GM12864 (cell line): ENCODE measurements around the gene LSAMP.
"Not testable (repeated sequence)": the region's sequence is repeated elsewhere in the genome, so short reads cannot be mapped to it uniquely, and the experiment has no call there.

Source experiments
- DNase-seq: peaks from one replicate; pipeline ENCODE4 v3.0.0-alpha.2; 2011; ENCODE audit warnings: low read depth
- H3K4me3 ChIP-seq: 2 replicates; pipeline ENCODE4 v1.5.1; 2011; ENCODE audit warnings: mild to moderate bottlenecking, low read depth, low read length, control low read depth
- TF ChIP-seq, protein P1 (sequence below): IDR thresholded peaks from 2 replicates; pipeline ENCODE4 v1.5.1; 2011; ENCODE audit warnings: low read depth, mild to moderate bottlenecking, moderate library complexity, low read length, control low read depth, inconsistent platforms; ENCODE audit errors: missing control alignments

Gene LSAMP

DNA sequence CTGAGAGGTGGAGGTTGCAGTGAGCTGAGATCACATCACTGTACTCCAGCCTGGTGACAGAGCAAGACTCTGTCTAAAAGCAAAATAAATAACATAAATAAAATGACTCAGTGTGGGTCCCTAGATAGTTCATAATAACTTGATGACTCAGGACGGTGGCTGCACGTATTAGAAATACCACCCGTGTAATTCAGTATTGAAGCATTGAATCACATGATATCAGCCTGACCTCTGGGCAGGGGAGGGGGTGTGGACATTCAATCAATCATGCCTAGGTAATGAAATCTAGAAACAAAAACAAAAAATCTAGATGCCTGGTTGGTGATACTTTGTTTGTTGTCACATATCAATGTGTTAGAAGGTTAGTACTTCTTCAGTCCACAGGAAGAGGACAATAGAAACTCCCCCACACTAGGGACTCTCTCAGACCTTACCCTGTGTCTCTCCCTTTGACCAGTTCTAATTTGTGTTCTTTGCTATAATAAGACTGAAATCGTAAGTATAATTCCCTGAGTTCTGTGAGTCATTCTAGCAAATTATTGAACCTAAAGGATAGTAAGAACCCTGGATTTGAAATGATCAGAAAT, 644.7 kb downstream of the LSAMP start:
- DNase-seq: no peak
- H3K4me3 ChIP-seq: no peak overlapping the region
- TF ChIP-seq, protein P1, sequence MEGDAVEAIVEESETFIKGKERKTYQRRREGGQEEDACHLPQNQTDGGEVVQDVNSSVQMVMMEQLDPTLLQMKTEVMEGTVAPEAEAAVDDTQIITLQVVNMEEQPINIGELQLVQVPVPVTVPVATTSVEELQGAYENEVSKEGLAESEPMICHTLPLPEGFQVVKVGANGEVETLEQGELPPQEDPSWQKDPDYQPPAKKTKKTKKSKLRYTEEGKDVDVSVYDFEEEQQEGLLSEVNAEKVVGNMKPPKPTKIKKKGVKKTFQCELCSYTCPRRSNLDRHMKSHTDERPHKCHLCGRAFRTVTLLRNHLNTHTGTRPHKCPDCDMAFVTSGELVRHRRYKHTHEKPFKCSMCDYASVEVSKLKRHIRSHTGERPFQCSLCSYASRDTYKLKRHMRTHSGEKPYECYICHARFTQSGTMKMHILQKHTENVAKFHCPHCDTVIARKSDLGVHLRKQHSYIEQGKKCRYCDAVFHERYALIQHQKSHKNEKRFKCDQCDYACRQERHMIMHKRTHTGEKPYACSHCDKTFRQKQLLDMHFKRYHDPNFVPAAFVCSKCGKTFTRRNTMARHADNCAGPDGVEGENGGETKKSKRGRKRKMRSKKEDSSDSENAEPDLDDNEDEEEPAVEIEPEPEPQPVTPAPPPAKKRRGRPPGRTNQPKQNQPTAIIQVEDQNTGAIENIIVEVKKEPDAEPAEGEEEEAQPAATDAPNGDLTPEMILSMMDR: no peak

DNA sequence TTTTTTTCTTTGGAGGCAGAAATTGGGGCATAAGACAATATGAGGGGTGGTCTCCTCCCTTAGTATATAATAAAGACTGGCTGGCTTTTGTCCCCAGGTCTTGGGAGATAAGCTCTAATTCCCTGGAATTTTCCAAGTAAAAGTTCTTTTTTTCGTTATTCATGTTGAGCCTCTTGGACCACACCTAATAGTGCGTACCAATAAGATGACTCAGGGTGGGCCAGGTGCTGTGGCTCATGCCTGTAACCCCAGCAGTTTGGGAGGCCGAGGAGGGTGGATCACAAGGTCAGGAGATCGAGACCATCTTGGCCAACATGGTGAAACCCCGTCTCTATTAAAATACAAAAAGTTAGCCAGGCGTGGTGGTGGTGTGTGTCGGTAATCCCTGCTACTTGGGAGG, 645.2 kb downstream of the LSAMP start:
- not testable (repeated sequence) for H3K4me3 ChIP-seq, DNase-seq

DNA sequence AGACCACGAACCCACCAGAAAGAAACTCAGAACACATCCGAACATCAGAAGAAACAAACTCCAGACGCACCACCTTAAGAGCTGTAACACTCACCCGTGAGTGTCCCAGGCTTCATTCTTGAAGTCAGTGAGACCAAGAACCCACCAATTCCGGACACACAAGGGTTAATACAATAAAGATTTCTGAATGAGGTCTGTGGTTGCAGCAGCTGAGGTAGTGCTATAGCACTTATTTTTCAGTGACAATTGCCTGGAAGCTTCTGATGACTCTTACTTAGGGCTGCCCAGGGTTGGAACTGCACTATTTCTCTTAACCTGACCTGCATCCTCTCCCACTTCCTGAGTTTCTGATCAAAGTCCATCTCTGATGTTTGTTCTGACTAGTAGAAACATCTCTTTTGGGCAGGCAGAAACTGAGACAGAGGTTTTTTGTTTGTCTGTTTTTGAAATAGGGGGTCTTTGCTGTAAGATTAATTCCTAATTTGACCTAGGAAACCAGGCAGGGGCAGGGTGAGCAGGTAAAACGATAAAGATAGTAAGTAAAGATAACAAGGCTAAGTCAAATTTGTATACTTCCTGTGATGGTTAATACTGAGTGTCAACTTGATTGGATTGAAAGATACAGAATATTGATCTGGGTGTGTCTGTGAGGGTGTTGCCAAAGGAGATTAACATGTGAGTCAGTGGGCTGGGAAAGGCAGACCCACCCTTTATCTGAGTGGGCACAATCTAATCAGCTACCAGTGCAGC, 652.9 kb downstream of the LSAMP start:
- H3K4me3 ChIP-seq: no peak overlapping the region
- no peak for DNase-seq
- TF ChIP-seq, protein P1: no peak

DNA sequence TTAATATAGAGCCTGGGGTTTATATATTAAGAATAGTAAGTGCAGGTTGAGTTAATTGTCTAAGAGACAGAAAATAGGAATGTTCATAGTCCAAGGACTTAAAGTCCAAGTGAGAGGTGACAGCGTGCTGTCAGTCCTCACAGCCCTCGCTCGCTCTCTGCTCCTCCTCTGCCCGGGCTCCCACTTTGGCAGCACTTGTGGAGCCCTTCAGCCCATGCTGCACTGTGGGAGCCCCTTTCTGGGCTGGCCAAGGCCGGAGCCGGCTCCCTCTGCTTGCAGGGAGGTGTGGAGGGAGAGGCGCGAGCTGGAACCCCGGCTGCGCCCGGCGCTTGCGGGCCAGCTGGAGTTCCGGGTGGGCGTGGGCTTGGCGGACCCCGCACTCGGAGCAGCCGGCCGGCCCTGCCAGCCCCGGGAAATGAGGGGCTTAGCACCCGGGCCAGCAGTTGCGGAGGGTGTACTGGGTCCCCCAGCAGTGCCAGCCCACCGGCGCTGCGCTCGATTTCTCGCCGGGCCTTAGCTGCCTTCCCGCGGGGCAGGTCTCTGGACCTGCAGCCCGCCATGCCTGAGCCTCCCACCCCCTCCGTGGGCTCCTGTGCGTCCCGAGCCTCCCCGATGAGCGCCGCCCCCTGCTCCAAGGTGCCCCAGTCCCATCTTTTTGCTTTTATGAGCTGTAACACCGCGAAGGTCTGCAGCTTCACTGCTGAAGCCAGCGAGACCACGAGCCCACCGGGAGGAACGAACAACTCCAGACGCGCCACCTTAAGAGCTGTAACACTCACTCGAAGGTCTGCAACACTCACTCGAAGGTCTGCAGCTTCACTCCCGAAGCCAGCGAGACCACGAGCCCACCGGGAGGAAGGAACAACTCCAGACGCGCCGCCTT, 653.8 kb downstream of the LSAMP start:
- not testable (repeated sequence) for DNase-seq, H3K4me3 ChIP-seq

DNA sequence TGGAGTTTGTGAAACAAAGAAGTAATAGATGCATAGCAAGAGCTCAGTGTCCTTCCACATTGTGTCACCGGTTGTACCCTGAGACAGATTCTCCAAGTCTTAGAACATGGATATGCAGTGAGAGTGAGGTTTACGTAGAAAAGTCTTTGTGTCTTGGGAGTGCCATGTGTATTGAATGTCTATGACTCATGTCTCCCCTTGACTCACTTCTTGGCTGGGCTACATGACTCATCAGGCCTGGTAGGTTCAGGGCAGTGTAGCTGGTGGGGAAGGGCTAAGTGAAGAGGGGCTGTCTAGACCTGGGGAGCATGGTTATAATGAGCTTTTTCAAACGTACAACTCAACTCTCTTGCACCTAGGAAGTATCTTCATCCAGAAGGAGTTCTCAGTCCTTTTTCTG, 654.5 kb downstream of the LSAMP start:
- DNase-seq: no peak
- H3K4me3 ChIP-seq: no peak overlapping the region
- TF ChIP-seq, protein P1: no peak

DNA sequence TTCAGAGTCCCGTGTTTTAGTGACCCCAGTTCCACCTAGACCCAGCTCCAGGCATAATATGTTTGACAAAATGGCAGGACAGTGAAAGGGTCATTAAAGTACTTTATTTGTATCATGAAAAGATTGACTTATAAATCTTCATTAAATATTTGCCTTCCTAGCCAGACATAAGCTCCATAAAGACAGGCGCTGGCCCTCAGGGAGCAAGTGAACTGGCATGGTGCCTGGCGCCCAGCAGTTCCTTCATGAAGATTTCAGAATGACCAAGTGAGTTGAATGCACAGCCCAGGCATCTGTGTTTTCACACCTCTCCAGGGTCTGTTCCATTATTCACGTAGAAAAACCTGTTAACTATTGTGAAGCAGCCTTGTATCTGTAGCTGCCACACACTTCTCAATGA, 655.8 kb downstream of the LSAMP start:
- DNase-seq: no peak
- TF ChIP-seq, protein P1: no peak
- no peak overlapping the region for H3K4me3 ChIP-seq

DNA sequence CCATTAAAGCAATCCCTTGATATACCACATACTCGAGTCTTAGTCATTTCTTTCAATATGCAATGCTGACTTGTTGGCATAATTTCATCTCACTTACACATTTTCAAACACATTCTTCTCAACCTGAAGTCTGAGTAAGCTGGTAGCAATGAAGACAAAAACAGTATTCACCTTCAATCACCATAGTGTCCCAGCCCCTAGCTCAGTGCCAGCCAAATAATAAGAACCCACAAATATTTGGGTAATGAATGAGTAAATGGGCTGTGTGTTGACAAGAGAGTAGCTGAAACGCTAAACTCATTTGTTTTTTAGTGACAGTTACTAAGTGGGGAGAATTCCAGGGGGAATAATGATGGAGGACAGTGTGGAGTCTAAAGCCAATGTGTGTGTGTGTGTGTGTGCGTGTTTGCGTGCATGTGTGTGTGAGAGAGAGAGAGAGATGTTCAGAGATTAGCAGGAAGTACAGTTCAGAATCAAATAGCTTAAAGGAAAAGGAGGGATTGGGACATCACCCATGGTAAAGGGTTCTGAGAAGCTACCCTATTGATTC, 656.3 kb downstream of the LSAMP start:
- DNase-seq: no peak
- no peak overlapping the region for H3K4me3 ChIP-seq
- TF ChIP-seq, protein P1: no peak
